Thyroid gland (tissue), 4 donors: ENCODE data around the gene NAA20.

Experiments used
- CTCF ChIP-seq, 6 experiments: fragments of 200-600 bp in 3 of 6; fragments of 450-650 bp in 3 of 6; sonication (generic) in 3 of 6; IDR thresholded peaks; one replicate each; pipeline ENCODE4 v1.5.1; 2016 to 2019; ENCODE audit warnings: antibody characterized with exemption in 6 of 6, mild to moderate bottlenecking in 2 of 6, inconsistent platforms in 1 of 6, moderate library complexity in 1 of 6
- POLR2A ChIP-seq, 2 donors: fragments of 450-650 bp; IDR thresholded peaks; one replicate each; pipeline ENCODE4 v1.6.1; 2017; ENCODE audit warnings: antibody characterized with exemption in 2 of 2, mild to moderate bottlenecking in 2 of 2, moderate library complexity in 1 of 2

GRCh38 chr20:20024942-20025341 is 7.8 kb downstream of the NAA20 start:
- no peak for TF ChIP-seq CTCF (IDR thresholded peaks at IDR 0.05)
- no peak for TF ChIP-seq POLR2A (IDR thresholded peaks at IDR 0.05)
